Neuronal stem cell (in vitro differentiated cells): Measurements from ENCODE around the gene PAPPA.
A peak's percentile ranks its signal among the peaks of the same experiment; 100 is the strongest.

Source experiments
- DNase-seq: peaks from one replicate; pipeline ENCODE4 v3.0.0-alpha.2; 2013; ENCODE audit warnings: low spot score
- H2AFZ ChIP-seq: one replicate; pipeline ENCODE4 v1.6.1; 2013; ENCODE audit warnings: mild to moderate bottlenecking, low read length, inconsistent platforms
- H2AK5ac ChIP-seq: 2 replicates; pipeline ENCODE4 v1.6.1; 2013; ENCODE audit warnings: low read depth, mild to moderate bottlenecking, inconsistent platforms, low read length, moderate library complexity, mixed read lengths
- H2BK120ac ChIP-seq: 2 replicates; pipeline ENCODE4 v1.6.1; 2013; ENCODE audit warnings: low read depth, mild to moderate bottlenecking, inconsistent platforms, low read length, moderate library complexity, mixed read lengths
- H2BK12ac ChIP-seq: one replicate; pipeline ENCODE4 v1.6.1; 2013; ENCODE audit warnings: low read length, inconsistent platforms
- H2BK15ac ChIP-seq: 2 replicates; pipeline ENCODE4 v1.6.1; 2013; ENCODE audit warnings: mild to moderate bottlenecking, low read length, inconsistent platforms, mixed read lengths
- H2BK5ac ChIP-seq: one replicate; pipeline ENCODE4 v1.6.1; 2013; ENCODE audit warnings: inconsistent platforms, mild to moderate bottlenecking, low read length, moderate library complexity
- H3K14ac ChIP-seq: one replicate; pipeline ENCODE4 v1.6.1; 2013; ENCODE audit warnings: low read length, inconsistent platforms
- H3K18ac ChIP-seq: 2 replicates; pipeline ENCODE4 v1.6.1; 2013; ENCODE audit warnings: low read length, inconsistent platforms
- H3K23ac ChIP-seq: 2 replicates; pipeline ENCODE4 v1.6.1; 2013; ENCODE audit warnings: low read depth, mild to moderate bottlenecking, mixed read lengths, low read length, inconsistent platforms; ENCODE audit not compliant: poor library complexity
- H3K27ac ChIP-seq: replicated peaks from 3 replicates; pipeline ENCODE4 v1.5.1; 2013; ENCODE audit warnings: low read length, inconsistent platforms
- H3K27me3 ChIP-seq, 3 experiments: 2 replicates each; pipeline ENCODE4 v1.6.1; 2013; ENCODE audit warnings: low read length in 3 of 3, mild to moderate bottlenecking in 2 of 3, inconsistent platforms in 1 of 3, low read depth in 1 of 3, mixed read lengths in 1 of 3, moderate library complexity in 1 of 3; ENCODE audit not compliant: control insufficient read depth in 3 of 3, insufficient read depth in 3 of 3
- H3K36me3 ChIP-seq, 2 donors: replicated peaks in 1 of 2; 2 replicates each; pipeline ENCODE4 v1.6.1; 2013; ENCODE audit warnings: low read length in 2 of 2; ENCODE audit not compliant: control insufficient read depth in 2 of 2, insufficient read depth in 2 of 2
- H3K4ac ChIP-seq: 2 replicates; pipeline ENCODE4 v1.6.1; 2013; ENCODE audit warnings: inconsistent platforms, mild to moderate bottlenecking, low read length, moderate library complexity
- H3K4me1 ChIP-seq, 2 donors: 1 replicate in 1 of 2; 2 replicates in 1 of 2; pipeline ENCODE4 v1.6.1; 2013; ENCODE audit warnings: low read length in 2 of 2, low read depth in 1 of 2; ENCODE audit not compliant: control insufficient read depth in 2 of 2, insufficient read depth in 1 of 2
- H3K4me2 ChIP-seq: one replicate; pipeline ENCODE4 v1.6.1; 2013; ENCODE audit warnings: mild to moderate bottlenecking, low read length, inconsistent platforms; ENCODE audit not compliant: insufficient read depth, poor library complexity, severe bottlenecking
- H3K4me3 ChIP-seq, 2 donors: 2 replicates each; pipeline ENCODE4 v1.5.1; 2013; ENCODE audit warnings: low read length in 2 of 2, mild to moderate bottlenecking in 2 of 2, inconsistent platforms in 1 of 2, moderate library complexity in 1 of 2
- H3K79me1 ChIP-seq: one replicate; pipeline ENCODE4 v1.6.1; 2013; ENCODE audit warnings: low read depth, mild to moderate bottlenecking, inconsistent platforms, low read length, moderate library complexity
- H3K9ac ChIP-seq: one replicate; pipeline ENCODE4 v1.6.1; 2013; ENCODE audit warnings: mild to moderate bottlenecking, low read depth, low read length, inconsistent platforms; ENCODE audit not compliant: poor library complexity
- H3K9me3 ChIP-seq, 2 donors: replicated peaks in 1 of 2; 2 replicates each; pipeline versions ENCODE3 to v1.6.1; 2013; ENCODE audit warnings: low read length in 2 of 2, mild to moderate bottlenecking in 2 of 2, inconsistent platforms in 1 of 2, low read depth in 1 of 2, mixed read lengths in 1 of 2, moderate library complexity in 1 of 2; ENCODE audit not compliant: control insufficient read depth in 2 of 2, insufficient read depth in 1 of 2
- H4K8ac ChIP-seq: one replicate; pipeline ENCODE4 v1.6.1; 2013; ENCODE audit warnings: low read depth, mild to moderate bottlenecking, inconsistent platforms, low read length, moderate library complexity
- H4K91ac ChIP-seq: one replicate; pipeline ENCODE4 v1.6.1; 2013; ENCODE audit warnings: low read length, low read depth, mild to moderate bottlenecking, inconsistent platforms; ENCODE audit not compliant: poor library complexity
- WGBS, 2 donors: extraction: QIAGEN DNeasy Blood & Tissue Kit; methylation state at CpG; one replicate each; pipeline ENCODE4 v1.1.7; 2013; ENCODE audit warnings: missing lambda C conversion rate in 2 of 2, mixed read lengths in 1 of 2; ENCODE audit not compliant: insufficient read length in 2 of 2, insufficient replicate concordance in 1 of 2; ENCODE audit errors: extremely low coverage in 2 of 2; 5-methylcytosine and 5-hydroxymethylcytosine counted together

PAPPA gene

DNA sequence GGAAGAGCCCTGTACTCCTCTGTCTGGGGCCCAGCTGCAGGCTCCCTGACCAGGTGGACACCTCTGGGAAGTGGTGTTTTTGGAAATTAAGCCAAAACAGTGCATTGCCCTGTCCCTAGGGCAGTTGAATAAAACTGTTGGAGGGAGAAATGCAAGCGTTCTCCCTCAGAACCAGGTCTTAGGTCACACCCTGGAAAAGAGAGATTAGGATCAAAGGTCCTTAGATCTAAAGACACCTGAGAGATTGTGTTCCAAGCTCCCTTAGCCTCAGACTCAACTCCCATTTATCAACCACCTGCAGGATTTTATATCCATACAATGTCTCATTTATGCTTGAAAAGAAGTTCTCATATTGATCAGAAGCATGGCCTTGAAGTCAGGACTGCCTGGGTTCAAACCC lies 64.8 kb downstream of the PAPPA start:
- no peak overlapping the region for H3K4me2 ChIP-seq
- H3K36me3 ChIP-seq: peaks cover 0 to 90% of the 10 kb centered on the region in 2 donors
- no peak overlapping the region for H2AFZ ChIP-seq
- no CpG with 5 or more reads among the region's 1 CpG for WGBS, 2 donors
- H4K91ac ChIP-seq: no peak overlapping the region
- no peak overlapping the region for H2BK15ac ChIP-seq
- no peaks in the 10 kb centered on the region for H3K79me1 ChIP-seq
- no peaks in the 10 kb centered on the region for H3K27me3 ChIP-seq
- H3K4me3 ChIP-seq: no peak overlapping the region
- H2BK5ac ChIP-seq: no peak overlapping the region
- no peak overlapping the region for H4K8ac ChIP-seq
- H2BK12ac ChIP-seq: no peak overlapping the region
- no peak overlapping the region for H3K27ac ChIP-seq
- H2AK5ac ChIP-seq: no peak overlapping the region
- no peak overlapping the region for H3K18ac ChIP-seq
- peaks cover 5% of the 10 kb centered on the region in 2 donors for H3K4me1 ChIP-seq
- no peak overlapping the region for H2BK120ac ChIP-seq
- DNase-seq: no peak
- no peak overlapping the region for H3K14ac ChIP-seq
- H3K9me3 ChIP-seq: no peaks in the 10 kb centered on the region
- H3K4ac ChIP-seq: no peak overlapping the region
- H3K9ac ChIP-seq: no peak overlapping the region
- no peak overlapping the region for H3K23ac ChIP-seq

DNA sequence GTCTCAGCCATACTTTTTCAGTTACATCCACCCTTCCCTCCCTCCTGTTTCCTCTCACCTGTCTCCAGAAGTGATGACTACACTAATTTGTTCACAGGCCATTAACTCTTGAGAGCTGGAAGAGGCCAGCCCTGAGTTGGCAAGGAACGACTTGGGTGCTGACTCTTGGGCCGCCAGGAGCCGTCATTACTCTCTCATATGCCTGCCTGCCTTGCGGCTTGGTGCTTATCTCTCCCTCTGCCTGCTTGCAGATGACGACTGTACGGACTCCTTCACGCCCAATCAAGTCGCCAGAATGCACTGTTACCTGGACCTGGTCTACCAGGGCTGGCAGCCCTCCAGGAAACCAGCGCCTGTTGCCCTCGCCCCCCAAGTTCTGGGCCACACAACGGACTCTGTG lies 66.1 kb downstream of the PAPPA start:
- peak overlapping the region in 1 of 2 donors; percentile 32 for H3K4me3 ChIP-seq
- H3K79me1 ChIP-seq: no peaks in the 10 kb centered on the region
- H2BK5ac ChIP-seq: no peak overlapping the region
- H3K4me2 ChIP-seq: no peak overlapping the region
- peaks cover 5% of the 10 kb centered on the region in 2 donors for H3K4me1 ChIP-seq
- no peak overlapping the region for H2BK120ac ChIP-seq
- H3K14ac ChIP-seq: no peak overlapping the region
- peaks cover 0 to 90% of the 10 kb centered on the region in 2 donors for H3K36me3 ChIP-seq
- H3K27me3 ChIP-seq: no peaks in the 10 kb centered on the region
- H4K91ac ChIP-seq: no peak overlapping the region
- H4K8ac ChIP-seq: peak overlapping the region; percentile 73
- H2AK5ac ChIP-seq: no peak overlapping the region
- H3K23ac ChIP-seq: peak overlapping the region; percentile 25
- H2BK12ac ChIP-seq: no peak overlapping the region
- H3K9me3 ChIP-seq: no peaks in the 10 kb centered on the region
- no peak overlapping the region for H2AFZ ChIP-seq
- H3K18ac ChIP-seq: peak overlapping the region; percentile 22
- peak overlapping the region; percentile 65 for H3K9ac ChIP-seq
- DNase-seq: no peak
- H2BK15ac ChIP-seq: peak overlapping the region; percentile 55
- WGBS, 2 donors: no CpG with 5 or more reads among the region's 11 CpGs
- H3K4ac ChIP-seq: no peak overlapping the region
- H3K27ac ChIP-seq: no peak overlapping the region

DNA sequence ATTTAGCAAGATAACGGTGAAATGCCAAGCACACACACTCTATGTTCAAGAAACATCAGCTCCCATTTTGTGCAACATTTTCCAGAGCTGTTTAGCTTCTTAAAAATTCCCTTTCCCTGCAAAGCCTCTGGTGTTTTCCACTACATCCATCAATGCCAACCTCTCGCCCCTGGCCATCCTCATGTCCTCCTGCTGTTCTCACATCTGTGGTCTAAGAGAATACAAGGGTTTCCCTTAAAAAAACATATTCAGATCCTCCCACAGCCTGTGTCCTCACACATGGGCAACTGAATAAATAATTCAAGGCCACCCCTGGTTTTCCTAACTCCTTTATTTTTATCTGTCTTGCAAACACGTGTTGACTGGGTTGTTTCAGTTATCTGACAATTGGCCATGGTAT lies 70.3 kb downstream of the PAPPA start:
- no CpG with 5 or more reads among the region's 3 CpGs for WGBS, 2 donors

DNA sequence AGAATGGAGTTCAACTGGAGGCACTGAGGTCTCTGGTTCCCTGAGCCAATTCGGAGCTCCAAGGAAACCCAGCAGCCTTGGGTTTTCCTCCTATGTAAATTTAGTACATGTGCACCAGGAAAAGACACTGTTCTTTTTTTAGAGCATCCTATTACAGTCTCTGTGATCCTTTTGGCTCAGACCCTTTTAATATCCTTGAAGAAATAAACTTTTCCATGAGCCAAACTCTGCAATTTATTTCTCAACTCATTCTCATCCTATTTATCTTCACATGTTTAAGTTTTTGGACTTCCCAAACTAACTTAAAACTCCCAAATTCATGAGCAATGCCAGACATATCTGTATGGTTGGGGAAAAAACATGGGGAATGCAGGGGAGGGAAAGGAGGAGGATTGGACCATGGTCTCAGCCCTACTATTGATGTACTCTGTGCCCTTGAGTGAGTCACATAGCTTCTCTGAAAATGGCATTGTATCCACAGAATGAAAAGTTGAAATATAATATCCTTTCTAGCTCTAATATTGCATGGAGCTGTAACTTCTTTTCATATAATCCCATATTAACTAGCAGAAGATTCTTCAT lies 76.6 kb downstream of the PAPPA start:
- Histone ChIP-seq H3K4ac (no peak overlapping the region), H3K23ac (no peak overlapping the region), H2BK15ac (no peak overlapping the region), H4K91ac (no peak overlapping the region), H3K18ac (no peak overlapping the region), H2BK12ac (no peak overlapping the region), H3K4me2 (no peak overlapping the region), H3K9me3 (peaks cover 0 to 2% of the 10 kb centered on the region in 2 donors), H4K8ac (no peak overlapping the region), H3K9ac (no peak overlapping the region), H2AK5ac (no peak overlapping the region), H2AFZ (no peak overlapping the region), H3K36me3 (peaks cover 0 to 94% of the 10 kb centered on the region in 2 donors), H2BK5ac (no peak overlapping the region), H3K79me1 (no peaks in the 10 kb centered on the region), H3K4me1 (peaks cover 0 to 5% of the 10 kb centered on the region in 2 donors), H3K14ac (no peak overlapping the region), H3K27me3 (no peaks in the 10 kb centered on the region), H2BK120ac (no peak overlapping the region), H3K27ac (no peak overlapping the region), H3K4me3 (no peak overlapping the region)
- WGBS, 2 donors: no CpG with 5 or more reads among the region's 1 CpG
- no peak for DNase-seq

More for the DNA sequence above, 70.3 kb downstream of the PAPPA start:
- H3K18ac ChIP-seq: no peak overlapping the region
- H2AK5ac ChIP-seq: no peak overlapping the region
- no peak overlapping the region for H3K4me2 ChIP-seq
- H3K23ac ChIP-seq: no peak overlapping the region
- H3K14ac ChIP-seq: no peak overlapping the region
- H3K4me1 ChIP-seq: peaks cover 5% of the 10 kb centered on the region in 2 donors
- no peak overlapping the region for H2BK5ac ChIP-seq
- no peak overlapping the region for H3K27ac ChIP-seq
- no peaks in the 10 kb centered on the region for H3K27me3 ChIP-seq
- H4K8ac ChIP-seq: no peak overlapping the region
- H4K91ac ChIP-seq: no peak overlapping the region
- H3K4me3 ChIP-seq: no peak overlapping the region
- H2BK15ac ChIP-seq: no peak overlapping the region
- peaks cover 0 to 94% of the 10 kb centered on the region in 2 donors for H3K36me3 ChIP-seq
- no peak overlapping the region for H2AFZ ChIP-seq
- no peak overlapping the region for H3K4ac ChIP-seq
- H2BK120ac ChIP-seq: no peak overlapping the region
- peaks cover 0 to 2% of the 10 kb centered on the region in 2 donors for H3K9me3 ChIP-seq
- no peak overlapping the region for H2BK12ac ChIP-seq
- DNase-seq: no peak
- no peak overlapping the region for H3K9ac ChIP-seq
- H3K79me1 ChIP-seq: no peaks in the 10 kb centered on the region
